Measurements from ENCODE around the gene AUH. TPM values are rescaled to one million over a fixed set of nuclear protein-coding genes. Genes with fewer than 3 reads are reported as not detected.

Gene AUH
- total RNA-seq, 1 experiment from 2014 or later = 21.7 TPM

DNA sequence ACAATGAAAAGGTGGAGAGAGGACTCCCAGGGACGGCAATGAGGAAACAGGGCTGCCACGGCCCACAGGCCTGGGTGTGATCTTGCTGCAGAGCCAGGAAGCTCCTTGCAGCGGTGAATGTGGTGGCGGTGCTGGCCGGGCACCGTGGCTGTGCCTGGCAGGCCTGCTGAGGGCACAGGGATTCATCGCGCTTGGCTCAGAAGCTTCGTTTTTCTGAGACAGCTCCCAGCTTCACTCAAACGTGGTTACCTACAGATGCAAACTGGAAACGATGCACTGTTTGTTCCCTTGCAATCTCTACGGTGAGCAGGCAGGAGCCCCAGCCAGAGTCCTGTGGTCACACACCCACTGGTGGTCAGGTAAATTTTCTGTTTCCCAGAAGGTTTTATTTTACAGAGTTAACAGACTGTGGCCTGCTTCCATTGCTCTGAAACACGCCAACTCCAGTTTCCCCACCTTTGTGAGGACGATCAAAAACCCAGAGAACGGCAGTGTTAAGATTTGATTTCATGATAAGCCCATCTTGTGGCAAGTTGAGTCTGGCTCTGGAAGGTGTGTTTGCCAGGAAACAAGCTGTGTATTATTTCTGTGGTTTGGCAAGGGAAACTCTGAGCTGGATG lies 183.9 kb downstream of the AUH start:
- H3K9ac ChIP-seq (ENCODE audit: extremely low read depth, insufficient read length, low read length) = no peak overlapping the region
- no peak overlapping the region for H3K4me2 ChIP-seq (ENCODE audit: insufficient read depth, insufficient read length, low read length)
- H3K23ac ChIP-seq (ENCODE audit: insufficient read length, low read depth, low read length) = no peak overlapping the region
- H3K4ac ChIP-seq (ENCODE audit: low read depth, low read length) = no peak overlapping the region
- no peak overlapping the region for H2AK5ac ChIP-seq (ENCODE audit: insufficient read length, low read length)
- no peak overlapping the region for H3K27ac ChIP-seq (ENCODE audit: insufficient read length, low read depth, low read length)
- no peak overlapping the region for H2BK15ac ChIP-seq (ENCODE audit: low read depth, low read length)
- H3K79me1 ChIP-seq (ENCODE audit: insufficient read depth, low read depth, low read length, poor library complexity, severe bottlenecking) = no peaks in the 10 kb centered on the region
- H3K27me3 ChIP-seq (ENCODE audit: insufficient read depth, low read length) = no peaks in the 10 kb centered on the region
- DNase-seq = no peak
- H2AFZ ChIP-seq (ENCODE audit: low read length) = no peak overlapping the region
- no peak overlapping the region for H3K4me3 Mint-ChIP-seq
- H2BK5ac ChIP-seq (ENCODE audit: insufficient read length, low read length) = no peak overlapping the region
- no CpG with 5 or more reads among the region's 15 CpGs for WGBS (ENCODE audit: extremely low coverage, insufficient read length, low lambda C conversion rate)
- H2BK120ac ChIP-seq (ENCODE audit: low read depth, low read length, poor library complexity, severe bottlenecking) = no peak overlapping the region
- H3K79me2 ChIP-seq (ENCODE audit: insufficient read depth, low read length) = no peaks in the 10 kb centered on the region
- H4K20me1 ChIP-seq (ENCODE audit: control insufficient read depth, insufficient read depth, insufficient read length) = no peaks in the 10 kb centered on the region
- no peak overlapping the region for H4K8ac ChIP-seq (replicated peaks; ENCODE audit: insufficient read length, low read depth, low read length)
- no peaks in the 10 kb centered on the region for H3K23me2 ChIP-seq (ENCODE audit: insufficient read length, low read depth, low read length, poor library complexity, severe bottlenecking)
- TF ChIP-seq, protein P1, sequence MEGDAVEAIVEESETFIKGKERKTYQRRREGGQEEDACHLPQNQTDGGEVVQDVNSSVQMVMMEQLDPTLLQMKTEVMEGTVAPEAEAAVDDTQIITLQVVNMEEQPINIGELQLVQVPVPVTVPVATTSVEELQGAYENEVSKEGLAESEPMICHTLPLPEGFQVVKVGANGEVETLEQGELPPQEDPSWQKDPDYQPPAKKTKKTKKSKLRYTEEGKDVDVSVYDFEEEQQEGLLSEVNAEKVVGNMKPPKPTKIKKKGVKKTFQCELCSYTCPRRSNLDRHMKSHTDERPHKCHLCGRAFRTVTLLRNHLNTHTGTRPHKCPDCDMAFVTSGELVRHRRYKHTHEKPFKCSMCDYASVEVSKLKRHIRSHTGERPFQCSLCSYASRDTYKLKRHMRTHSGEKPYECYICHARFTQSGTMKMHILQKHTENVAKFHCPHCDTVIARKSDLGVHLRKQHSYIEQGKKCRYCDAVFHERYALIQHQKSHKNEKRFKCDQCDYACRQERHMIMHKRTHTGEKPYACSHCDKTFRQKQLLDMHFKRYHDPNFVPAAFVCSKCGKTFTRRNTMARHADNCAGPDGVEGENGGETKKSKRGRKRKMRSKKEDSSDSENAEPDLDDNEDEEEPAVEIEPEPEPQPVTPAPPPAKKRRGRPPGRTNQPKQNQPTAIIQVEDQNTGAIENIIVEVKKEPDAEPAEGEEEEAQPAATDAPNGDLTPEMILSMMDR (conservative IDR thresholded peaks at IDR 0.05) = no peak
- H2BK12ac ChIP-seq (ENCODE audit: insufficient read length, low read depth, low read length) = no peak overlapping the region
- no peak overlapping the region for H3T11ph ChIP-seq (ENCODE audit: low read length)
- H3K36me3 Mint-ChIP-seq (ENCODE audit: insufficient read depth in 1 of 3, low read depth in 3 of 3) = no peaks in the 10 kb centered on the region
- no peaks in the 10 kb centered on the region for H3K9me3 ChIP-seq (ENCODE audit: control insufficient read depth, low read depth, low read length)
- no peak overlapping the region for H3K18ac ChIP-seq (ENCODE audit: insufficient read length, low read depth, low read length)
- no peaks in the 10 kb centered on the region for H3K9me3 Mint-ChIP-seq
- H3K27me3 Mint-ChIP-seq (ENCODE audit: low read depth) = no peaks in the 10 kb centered on the region
- H3K14ac ChIP-seq (ENCODE audit: insufficient read depth, low read length) = no peak overlapping the region
- H3K4me1 Mint-ChIP-seq = peaks cover 0 to 5% of the 10 kb centered on the region in 2 experiments; a peak in 1 of 4 replicates
- H4K5ac ChIP-seq (ENCODE audit: insufficient read length, low read depth, low read length) = no peak overlapping the region
- no peak overlapping the region for H4K91ac ChIP-seq (ENCODE audit: insufficient read length, low read depth, low read length)
- H3K56ac ChIP-seq (ENCODE audit: insufficient read length, low read depth, low read length) = no peak overlapping the region
- no peak overlapping the region for H2BK20ac ChIP-seq (ENCODE audit: low read depth, low read length, poor library complexity, severe bottlenecking)
- H3K4me1 ChIP-seq (ENCODE audit: insufficient read depth, low read length) = no peaks in the 10 kb centered on the region
- H3K27ac Mint-ChIP-seq = peak overlapping the region in 1 of 3 experiments; percentile 52; a peak in 2 of 7 replicates
